Left kidney (tissue), 8 donors: ENCODE data around the gene COL8A2. TPM values are rescaled to one million over a fixed set of nuclear protein-coding genes. Genes with fewer than 3 reads are reported as not detected.
"Not testable (repeated sequence)": the region's sequence is repeated elsewhere in the genome, so short reads cannot be mapped to it uniquely, and the experiment has no call there.

Experiments used
- DNase-seq: peaks from one replicate; pipeline ENCODE4 v3.0.0-alpha.2; 2013
- long read RNA-seq, 8 donors: transcript quantifications; one replicate each; lab custom pipeline, GENCODE V29; 2026
- polyA plus RNA-seq: library from polyadenylated mRNA; unstranded; fragments of 120-200 nt; gene quantifications from one replicate; pipeline ENCODE4 v1.2.1, GENCODE V29; 2013; ENCODE audit not compliant: insufficient read length

COL8A2 gene
- 1.2 TPM for polyA plus RNA-seq
- long read RNA-seq, donor 1: 0 reads
- long read RNA-seq, donor 2: 0 reads
- long read RNA-seq, donor 3: 0 reads
- long read RNA-seq, donor 4: 0 reads
- long read RNA-seq, donor 5: 0 reads
- long read RNA-seq, donor 6, full-length matches to known transcripts: 2 of 2 reads
- long read RNA-seq, donor 6, partial matches to known transcripts: 0 of 2 reads
- long read RNA-seq, donor 6, other reads (novel, unspliced or antisense): 0 of 2 reads
- long read RNA-seq, donor 7: 0 reads
- long read RNA-seq, donor 8, full-length matches to known transcripts: 1 of 1 reads
- long read RNA-seq, donor 8, partial matches to known transcripts: 0 of 1 reads
- long read RNA-seq, donor 8, other reads (novel, unspliced or antisense): 0 of 1 reads

DNA sequence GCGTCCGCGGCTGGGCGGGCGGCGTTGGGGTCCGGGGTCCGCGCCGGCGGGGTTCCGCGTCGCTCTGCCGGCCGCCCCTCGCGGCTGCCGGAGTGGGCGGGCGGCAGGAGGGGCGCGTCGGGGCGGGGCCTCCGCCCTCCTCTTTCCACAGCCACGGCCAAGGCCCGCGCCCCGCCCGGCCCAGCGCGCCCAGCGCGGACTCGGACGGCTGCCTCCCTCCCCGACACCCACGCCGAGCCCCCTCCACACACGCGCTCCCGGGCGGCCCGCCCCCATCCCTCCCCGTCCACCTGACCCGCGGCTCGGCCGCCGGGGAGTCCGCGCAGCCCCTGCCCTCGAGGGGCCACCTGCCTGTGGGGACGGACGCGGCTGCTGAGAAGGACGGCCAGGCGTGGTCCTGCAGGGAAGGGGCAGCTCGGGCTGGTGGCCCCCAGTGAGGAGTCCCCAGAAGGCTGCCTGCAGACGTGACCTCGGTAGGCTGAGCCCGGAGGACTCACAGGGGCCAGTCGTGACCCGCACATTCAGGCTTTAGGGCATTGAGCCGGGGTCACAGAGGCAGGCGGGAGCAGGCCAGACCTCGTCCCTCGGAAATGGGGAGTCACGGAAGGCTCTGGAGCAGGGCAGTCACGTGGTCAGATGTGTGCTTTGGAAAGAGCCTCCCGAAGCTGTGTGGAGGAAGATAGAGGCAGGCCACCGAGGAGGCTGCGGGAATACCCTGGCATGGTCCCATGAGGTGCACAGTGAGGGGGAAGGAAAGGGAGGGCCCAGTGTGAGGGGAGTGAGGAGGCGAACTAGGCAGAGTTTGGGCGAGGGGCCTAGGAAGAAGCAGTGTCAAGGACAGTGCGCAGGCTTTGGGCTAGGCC, at the start of gene COL8A2:
TSS of gene COL8A2 (minus strand) at position 94 of the 863 bp plus-strand sequence. CDS start 24,980 bp downstream, outside the sequence.
- no peak for DNase-seq

DNA sequence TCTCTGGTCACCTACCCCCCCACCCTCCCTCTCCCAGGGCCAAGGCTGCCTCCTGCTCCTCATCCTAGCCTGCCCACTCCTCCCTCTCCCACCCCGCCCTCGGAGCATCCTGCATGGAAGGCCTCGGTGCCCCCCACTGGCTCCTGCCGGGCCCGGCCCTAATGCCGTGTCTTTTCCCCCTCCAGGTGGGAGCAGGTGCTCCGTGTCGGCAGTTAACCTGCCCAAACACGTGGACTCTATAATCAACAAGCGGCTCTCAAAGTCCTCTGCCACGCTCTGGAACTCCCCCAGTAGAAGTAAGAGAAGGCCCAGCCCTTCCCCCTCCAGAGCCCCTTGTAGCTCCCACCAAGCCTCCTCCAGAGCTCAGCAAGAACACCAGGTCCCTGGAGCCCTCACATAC, 49.7 kb upstream of the COL8A2 start:
- no peak for DNase-seq

DNA sequence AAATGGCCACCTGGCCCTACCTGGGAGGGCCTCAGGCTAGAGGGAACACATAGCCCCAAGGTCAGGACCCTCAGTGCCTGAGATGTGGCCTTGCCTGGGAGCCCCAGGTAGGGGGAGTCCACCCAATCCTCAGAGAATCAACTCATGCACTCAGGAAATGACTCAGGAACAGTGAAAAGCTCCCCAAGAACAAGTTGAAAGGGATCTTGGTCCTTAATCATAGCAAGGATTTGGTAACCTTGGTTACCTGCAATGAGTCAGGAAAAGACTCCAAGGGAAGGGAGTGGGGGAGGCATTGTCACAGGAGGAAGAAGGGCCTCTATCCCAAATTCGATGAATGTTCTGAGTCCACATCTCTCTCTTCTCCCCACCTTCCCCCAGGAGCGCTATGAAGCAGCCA, 48.0 kb upstream of the COL8A2 start:
- DNase-seq: no peak

DNA sequence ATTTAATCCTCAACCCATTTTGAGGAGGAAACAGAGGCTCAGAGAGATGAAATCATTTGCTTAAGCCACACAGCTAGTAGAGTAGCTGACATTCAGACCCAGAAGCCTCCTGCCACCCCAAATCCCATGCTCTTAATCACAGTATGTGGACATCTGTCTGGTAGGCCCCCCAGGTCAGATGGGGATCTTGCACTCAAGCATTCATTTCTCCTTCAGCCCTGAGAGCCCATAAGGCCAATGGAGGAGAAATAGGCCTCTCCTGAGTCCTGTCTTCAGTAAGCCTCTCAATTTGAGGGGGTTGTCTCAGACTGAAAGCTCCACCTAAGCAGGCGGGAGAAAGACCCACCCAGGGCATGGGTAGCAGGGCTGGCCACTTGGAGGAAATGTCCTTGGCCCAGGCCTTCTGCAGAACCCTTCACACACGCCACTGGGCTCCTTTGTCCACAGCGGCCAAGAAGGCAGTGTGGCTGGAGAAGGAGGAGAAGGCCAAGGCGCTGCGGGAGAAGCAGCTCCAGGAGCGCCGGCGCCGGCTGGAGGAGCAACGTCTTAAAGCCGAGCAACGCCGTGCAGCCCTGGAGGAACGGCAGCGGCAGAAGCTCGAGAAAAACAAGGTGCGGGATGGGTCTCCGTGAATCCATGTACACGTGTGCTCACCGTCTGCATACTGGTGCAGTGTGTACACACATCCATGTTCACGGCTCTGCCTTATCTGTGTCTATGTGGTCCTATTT, 47.2 kb upstream of the COL8A2 start:
- no peak for DNase-seq

DNA sequence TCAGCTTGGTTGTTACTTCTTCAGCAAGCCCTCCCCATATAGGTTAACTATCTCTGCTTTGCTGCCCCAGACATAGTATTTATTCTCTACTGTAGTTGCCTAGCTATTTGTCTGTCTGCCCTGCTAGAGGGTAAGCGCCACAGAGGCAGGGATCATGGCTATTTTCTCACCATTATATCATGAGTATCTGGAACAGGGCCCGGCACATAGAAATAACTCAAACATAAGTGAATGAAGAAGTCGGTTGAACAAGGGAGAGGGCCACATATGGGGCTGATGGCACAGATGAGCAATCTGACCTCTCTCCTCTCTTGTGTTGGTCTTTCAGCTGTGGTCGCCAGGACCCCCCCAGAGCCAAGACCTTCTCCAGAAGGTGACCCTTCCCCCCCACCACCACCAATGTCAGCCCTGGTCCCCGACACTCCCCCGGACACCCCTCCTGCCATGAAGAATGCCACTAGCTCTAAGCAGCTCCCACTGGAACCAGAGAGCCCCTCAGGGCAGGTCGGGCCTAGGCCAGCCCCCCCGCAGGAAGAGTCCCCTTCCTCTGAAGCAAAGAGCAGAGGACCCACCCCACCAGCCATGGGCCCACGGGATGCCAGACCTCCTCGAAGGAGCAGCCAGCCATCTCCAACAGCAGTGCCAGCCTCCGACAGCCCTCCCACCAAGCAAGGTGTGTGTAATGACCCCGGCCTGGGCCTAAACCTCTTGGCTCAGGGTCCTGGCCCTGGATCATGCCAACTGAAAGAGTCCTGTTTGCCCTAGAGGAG, 45.8 kb upstream of the COL8A2 start:
- no peak for DNase-seq

DNA sequence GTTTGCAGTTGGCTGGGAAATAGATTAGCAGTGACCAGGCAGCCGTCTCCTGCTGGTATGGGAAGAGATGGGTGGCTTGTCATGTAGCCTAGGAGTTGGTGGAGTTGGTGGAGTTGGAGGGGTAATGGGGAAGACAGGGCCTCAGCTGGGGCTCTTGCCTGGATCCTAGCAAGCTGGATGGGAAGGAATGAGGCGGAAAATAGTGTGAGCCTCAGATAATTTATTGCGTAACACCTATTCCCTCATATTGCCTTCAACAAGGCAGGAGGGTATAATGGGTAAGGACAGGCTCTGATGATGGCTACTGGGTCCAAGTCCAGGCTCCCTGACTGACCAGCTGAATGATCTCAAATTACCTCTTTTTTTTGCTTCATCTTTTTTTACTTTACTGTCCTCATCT, 43.5 kb upstream of the COL8A2 start:
- DNase-seq: no peak

DNA sequence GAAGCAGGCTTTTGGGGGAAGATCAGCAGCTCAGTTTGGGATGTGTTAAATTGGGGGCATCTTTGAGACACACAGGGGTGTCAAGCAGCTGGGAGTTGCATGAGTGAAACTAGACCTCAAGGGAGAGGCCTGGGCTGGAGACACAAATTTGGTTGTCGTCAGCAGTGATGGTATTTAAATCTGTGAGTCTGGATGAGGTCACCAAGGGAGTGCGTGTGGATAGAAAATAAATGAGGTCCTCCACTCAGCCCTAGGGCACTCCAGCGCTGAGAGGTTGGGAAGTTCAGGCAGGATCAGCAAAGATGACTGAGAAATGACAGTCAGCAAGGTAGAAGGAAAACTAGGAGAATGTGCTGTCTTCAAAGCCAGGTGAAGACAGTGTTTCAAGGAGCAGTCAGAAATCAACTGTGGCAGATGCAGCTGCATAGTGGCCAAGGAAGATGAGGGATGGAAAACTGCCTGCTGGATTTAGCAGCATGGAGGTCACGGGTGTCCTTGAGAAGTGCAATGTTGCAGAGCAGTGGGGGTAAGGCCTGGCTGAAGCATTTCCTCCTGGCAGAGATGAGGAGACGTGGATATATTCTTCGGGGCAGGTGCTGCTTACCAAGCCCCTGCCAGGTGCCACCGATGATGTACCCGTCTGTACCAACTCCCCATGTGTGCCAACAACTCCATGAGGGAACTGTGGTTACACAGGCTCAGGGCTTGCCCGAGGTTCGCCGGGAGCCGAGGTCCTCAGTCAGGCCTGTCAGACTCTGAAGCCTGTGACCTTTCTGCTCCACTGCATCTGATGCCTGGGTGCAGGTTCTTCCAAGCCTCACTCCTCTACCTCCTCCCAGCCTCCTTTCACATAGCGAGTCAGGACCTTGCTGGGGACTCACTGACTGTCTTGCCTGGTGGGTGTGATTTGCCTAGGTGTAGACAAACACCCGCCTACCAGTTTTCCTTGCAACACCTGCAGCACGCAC, 42.2 kb upstream of the COL8A2 start:
- DNase-seq: no peak

DNA sequence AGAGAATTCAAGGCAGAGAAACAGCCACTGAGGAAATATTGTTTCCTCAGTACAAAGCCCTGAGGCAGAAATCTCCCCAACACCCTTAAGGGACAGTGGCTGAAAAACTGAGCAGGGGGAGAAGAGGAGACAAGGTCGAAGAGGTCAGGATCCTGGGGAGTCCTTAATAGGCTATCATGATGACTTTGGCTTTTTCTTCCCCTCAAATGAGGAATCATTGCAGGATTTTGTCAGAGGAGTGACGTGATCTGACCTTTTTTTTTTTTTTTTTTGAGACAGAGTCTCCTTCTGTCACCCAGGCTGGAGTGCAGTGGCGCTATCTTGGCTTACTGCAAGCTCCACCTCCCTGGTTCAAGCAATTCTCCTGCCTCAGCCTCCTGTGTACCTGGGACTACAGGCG, 41.1 kb upstream of the COL8A2 start:
- DNase-seq: no peak

DNA sequence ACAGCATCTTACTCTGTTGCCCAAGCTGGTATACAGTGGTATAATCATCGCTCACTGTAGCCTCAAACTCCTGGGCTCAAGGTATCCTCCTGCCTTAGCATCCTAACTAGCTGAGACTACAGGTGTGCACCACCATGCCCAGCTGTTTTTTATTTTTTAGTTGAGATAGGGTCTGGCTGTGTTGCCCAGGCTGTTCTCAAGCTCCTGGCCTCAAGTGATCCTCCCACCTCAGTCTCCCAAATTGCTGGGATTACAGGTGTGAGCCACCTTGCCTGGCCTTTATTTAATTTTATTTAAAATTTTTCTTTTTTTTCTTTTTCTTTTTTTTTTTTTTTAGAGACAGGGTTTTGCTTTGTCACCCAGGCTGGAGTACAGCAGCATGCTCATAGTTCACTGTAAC, 40.1 kb upstream of the COL8A2 start:
- DNase-seq: no peak

DNA sequence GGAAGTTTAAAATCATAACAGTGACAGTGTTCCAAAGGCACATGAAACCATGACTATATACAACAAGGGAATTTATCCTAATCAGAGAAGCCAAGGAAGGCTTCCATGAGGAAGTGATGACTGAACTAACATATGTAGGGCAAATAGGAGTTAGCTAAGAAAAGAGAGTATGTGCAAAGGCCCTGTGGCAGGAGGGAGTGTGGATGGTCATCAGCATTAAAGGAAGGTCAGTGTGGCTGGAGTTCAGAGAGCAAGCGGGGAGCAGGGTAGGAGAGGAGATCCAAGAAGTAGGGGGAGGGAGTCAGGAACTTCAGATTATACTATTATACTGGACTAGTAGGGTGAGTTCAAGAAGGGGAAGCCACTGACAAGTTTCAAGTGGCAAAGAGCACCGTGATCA, 39.3 kb upstream of the COL8A2 start:
- DNase-seq: no peak

DNA sequence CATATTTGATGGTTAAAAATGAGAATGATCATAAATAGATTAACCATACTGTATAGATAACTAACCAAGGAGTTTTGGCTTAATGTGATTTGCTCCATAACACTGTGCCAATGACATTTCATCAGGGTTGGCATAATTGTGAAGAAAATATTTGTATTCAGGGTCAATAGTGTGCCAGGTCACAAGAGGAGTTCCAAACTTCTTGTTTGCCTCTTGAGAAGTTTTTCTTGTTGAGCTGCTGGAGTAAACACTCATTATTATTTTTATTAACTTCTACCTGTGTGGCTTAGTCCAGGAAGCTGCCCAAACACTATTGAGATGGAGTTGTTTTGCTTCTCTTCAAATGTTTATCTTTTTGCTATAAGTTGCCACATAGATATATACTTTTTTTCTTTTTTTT, 38.4 kb upstream of the COL8A2 start:
- no peak for DNase-seq

DNA sequence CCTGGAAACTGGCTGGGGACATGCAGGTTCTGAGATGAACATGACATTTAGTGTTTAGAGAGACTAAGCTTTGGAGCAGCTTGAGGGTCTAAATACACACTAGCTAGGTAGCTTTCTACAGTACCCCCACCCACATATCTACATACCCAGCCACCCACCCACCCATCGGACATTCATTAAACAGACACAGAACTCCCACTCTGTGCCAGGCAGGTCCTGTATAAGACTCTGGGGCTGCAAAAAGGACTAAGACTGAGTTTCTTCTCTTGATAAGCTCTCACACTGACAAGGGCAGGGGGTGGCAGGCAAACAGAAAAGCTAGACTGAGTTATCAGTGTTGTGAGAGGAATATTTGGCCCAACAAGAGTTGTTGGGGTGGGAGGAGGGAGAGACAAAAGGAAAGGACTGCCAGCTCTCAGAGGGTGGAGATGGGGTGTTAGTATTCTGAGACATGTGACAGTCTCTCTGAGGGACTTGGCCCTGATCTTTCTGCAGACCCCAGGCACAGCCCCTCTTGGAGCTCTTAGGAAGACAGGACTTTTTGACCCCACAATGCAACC, 37.7 kb upstream of the COL8A2 start:
- DNase-seq: no peak

DNA sequence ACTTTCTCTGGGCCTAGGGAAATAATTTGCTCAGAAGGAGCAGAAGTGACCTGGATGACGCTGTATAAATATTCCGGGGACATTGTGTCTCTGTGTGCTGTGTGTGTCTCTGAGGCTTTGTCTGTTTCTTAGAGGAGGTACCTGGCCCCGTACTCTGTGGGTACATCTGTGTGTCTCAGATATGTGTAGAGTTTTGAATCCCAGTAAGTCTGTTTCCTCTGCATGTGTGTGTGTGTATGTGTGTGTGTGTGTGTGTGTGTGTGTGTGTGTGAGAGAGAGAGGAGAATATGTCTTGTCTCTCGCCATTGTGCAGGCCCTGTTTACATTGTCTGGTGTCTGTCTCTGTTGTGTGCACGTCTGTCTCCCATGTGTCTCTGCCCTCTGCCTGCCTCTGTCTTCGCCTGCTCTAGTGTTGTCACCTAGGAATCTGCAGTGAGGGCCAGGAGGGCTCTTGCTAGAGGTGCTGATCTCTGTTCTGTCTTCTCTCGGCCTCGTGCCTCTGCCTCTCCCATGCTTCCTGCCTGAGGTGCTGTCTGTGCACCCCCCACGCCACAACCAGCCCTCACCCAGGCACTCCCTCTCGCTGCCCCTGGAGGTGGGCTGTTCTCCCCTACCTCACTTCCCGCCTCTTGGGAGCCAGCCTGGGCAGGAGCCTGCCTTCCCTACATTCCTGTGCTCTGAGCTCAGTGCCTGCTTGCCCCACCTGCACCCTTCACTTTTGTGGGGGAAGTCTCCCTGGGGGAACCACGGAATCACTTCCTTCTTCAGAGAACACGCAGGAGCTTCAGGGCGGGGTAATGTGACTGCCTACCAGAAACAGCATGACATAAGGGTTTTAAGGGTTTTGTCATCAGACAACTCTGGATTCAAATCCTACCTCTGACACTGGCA, 36.9 kb upstream of the COL8A2 start:
- DNase-seq: no peak

DNA sequence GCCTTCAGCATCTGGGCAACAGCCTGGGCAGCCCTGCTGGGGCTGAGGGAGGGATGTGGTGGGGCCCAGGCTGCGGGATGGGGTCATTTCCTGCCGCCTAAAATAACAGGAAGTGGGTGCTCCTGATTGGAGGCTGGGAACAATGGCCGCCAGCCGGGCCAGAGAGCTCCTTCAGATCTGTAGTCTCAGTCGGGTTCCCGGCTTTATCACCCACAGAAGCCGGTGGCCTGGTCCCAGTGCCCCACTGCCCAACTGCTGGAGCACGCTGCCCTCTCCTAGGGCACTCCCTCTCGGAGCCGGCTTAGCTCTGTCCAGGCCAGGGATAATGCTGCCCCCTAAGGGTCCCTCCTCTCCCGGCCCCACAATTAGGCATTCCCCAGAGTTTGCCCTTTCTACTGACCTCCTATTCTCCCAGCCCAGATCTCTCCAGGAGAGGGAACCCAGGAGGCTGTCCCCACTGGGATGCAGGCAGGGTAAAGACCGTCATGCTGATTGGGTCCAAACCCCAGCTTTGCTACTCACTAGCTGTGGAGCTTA, 36.0 kb upstream of the COL8A2 start:
- DNase-seq: no peak

DNA sequence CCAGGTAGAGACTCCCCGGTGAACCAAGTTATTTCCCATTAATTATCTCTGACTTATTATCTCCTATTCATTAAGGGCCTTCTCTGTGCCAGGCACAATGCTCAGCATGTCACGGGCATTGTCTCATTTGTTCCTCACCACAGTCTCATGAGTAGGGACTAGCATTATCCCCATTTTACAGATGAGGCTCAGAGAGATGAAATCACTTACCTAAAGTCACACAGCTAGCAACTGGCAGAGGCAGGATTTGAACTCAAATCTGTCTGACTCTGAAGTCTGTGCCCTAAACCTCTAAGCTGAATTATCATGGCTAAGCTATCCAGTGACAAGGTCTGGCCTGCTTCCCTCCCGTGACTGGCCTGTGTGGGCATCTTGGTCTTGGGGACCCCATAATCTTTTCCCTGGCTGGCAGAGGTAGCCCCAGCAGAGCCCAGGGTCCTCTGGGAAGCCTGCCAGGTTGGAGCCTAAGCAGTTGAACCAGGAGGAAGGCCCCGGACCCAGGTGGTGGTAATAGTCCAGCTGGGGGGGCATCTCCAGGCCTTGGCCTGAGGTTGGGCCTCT, 35.4 kb upstream of the COL8A2 start:
- DNase-seq: no peak

DNA sequence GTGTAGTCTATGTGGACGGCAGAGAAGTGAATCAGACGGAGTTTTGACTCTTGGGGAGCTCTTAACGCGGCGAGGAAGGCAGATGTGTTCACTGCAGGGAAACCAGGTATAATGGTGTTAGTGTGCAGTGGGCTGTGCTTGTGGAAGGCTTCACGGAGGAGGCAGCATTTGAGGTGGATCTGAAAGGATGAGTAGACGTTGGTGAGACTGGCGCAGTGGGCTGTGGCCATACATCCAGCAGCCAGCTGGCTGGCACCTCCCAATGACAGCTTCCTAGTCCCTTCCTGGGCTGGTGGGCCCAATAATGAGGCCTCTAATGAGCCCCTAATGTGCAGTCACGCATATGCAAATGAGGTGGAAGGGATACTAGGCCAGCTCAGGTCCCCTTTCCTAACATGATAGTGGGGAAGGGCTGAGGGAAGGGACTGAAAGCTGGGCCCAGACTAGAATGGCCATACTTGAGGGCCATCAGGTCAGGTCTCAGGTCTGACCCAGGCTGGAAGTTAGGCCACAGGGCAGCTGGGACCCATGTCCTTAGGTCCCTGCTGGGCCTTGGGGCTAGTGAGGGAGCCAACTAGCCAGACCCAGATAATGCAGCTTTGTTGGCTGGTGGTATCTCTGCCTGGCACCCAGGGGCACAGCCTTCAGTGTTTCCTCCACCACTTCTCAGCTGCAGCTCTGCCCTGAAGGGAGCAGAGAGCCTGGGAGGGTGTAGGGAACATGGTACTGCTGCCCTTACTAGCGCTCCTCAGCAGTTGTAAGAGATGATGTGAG, 34.8 kb upstream of the COL8A2 start:
- DNase-seq: no peak

DNA sequence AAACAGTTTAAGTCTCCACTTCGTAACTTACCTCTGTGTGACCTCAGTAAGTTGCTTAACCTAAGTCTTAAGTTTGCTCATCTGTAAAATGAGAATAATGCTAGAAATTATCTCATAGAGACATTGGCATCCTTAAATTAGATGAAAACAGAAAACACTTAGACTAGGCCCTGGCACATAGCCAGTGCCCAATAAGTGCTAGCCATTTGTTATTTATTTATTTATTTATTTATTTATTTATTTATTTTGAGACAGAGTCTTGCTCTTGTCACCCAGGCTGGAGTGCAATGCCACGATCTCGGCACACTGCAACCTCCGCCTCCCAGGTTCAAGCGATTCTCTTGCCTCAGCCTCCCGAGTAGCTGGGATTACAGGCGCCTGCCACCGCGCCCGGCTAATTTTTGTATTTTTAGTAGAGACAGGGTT, 33.8 kb upstream of the COL8A2 start:
- not testable (repeated sequence) for DNase-seq
